H1 (cell line): ENCODE results near the gene PDIA6. TPM values are rescaled to one million over a fixed set of nuclear protein-coding genes. Genes with fewer than 3 reads are reported as not detected.

ENCODE experiments used
- ATF2 ChIP-seq: IDR thresholded peaks from 2 replicates; pipeline ENCODE4 v1.6.1; 2012; ENCODE audit warnings: low read length, inconsistent platforms
- BACH1 ChIP-seq: IDR thresholded peaks from 2 replicates; pipeline ENCODE4 v1.6.1; 2012; ENCODE audit warnings: low read length, improper control_type of control experiment
- CEBPB ChIP-seq: IDR thresholded peaks from 2 replicates; pipeline ENCODE4 v1.6.1; 2012; ENCODE audit warnings: low read depth, low read length
- EP300 ChIP-seq, 2 experiments: IDR thresholded peaks; 1 replicate in 1 of 2; 2 replicates in 1 of 2; pipeline ENCODE4 v1.6.1; 2011 to 2012; ENCODE audit warnings: low read depth in 2 of 2, low read length in 2 of 2, mild to moderate bottlenecking in 2 of 2, borderline replicate concordance in 1 of 2, inconsistent platforms in 1 of 2, moderate library complexity in 1 of 2
- GABPA ChIP-seq: IDR thresholded peaks from 2 replicates; pipeline ENCODE4 v1.6.1; 2011; ENCODE audit warnings: mild to moderate bottlenecking, low read length, moderate library complexity, borderline replicate concordance; ENCODE audit not compliant: insufficient read depth
- KDM5A ChIP-seq: fragments of 200-600 bp; IDR thresholded peaks from 2 replicates; pipeline ENCODE4 v1.7.1; 2012; ENCODE audit warnings: mild to moderate bottlenecking, low read length, inconsistent platforms, mixed read lengths
- POLR2A ChIP-seq, 2 experiments: IDR thresholded peaks; 1 replicate in 1 of 2; 2 replicates in 1 of 2; pipeline ENCODE4 v1.6.1; 2011; ENCODE audit warnings: low read depth in 2 of 2, low read length in 2 of 2, mild to moderate bottlenecking in 2 of 2; ENCODE audit errors: control extremely low read depth in 1 of 2
- POU5F1 ChIP-seq: IDR thresholded peaks from 2 replicates; pipeline ENCODE4 v1.6.1; 2011; ENCODE audit warnings: low read depth, mild to moderate bottlenecking, low read length, moderate library complexity
- TCF12 ChIP-seq: IDR thresholded peaks from 2 replicates; pipeline ENCODE4 v1.6.1; 2011; ENCODE audit warnings: low read depth, mild to moderate bottlenecking, low read length
- YY1 ChIP-seq: IDR thresholded peaks from 2 replicates; pipeline ENCODE4 v1.6.1; 2011; ENCODE audit warnings: low read depth, mild to moderate bottlenecking, low read length
- polyA plus RNA-seq, 7 experiments: library from polyadenylated mRNA; depleted of rRNA in 3 of 7; stranded (reverse) in 5 of 7; unstranded in 2 of 7; fragments of >200 nt in 5 of 7; fragments of 200-250 nt in 2 of 7; gene quantifications; 1 replicate in 5 of 7; 2 replicates in 1 of 7; 4 replicates in 1 of 7; pipeline versions ENCODE4 v1.2.1 to v1.2.3, GENCODE V29; 2011 to 2013; ENCODE audit warnings: missing spikeins in 2 of 7, mixed read lengths in 2 of 7
- total RNA-seq: library from RNA; stranded (reverse); fragmentation: NEBNext Ultra II Directional; extraction: Animal tissue kit (Norgen Biotek cat#: 25700); gene quantifications from 2 replicates; pipeline ENCODE4 v1.2.1, GENCODE V29; 2021
- TF ChIP-seq, protein P1 (sequence below): fragments of 300-600 bp; sonication (generic); IDR thresholded peaks from 2 replicates; pipeline ENCODE4 v1.7.1; 2012; ENCODE audit warnings: low read length, moderate library complexity, mild to moderate bottlenecking, inconsistent platforms; ENCODE audit not compliant: insufficient replicate concordance

The PDIA6 gene
- total and polyA plus RNA-seq, 2 of the 8 experiments (the other 6 are each of a cell fraction or from before 2014, with no cell fraction given), result 181 to 384 TPM

DNA sequence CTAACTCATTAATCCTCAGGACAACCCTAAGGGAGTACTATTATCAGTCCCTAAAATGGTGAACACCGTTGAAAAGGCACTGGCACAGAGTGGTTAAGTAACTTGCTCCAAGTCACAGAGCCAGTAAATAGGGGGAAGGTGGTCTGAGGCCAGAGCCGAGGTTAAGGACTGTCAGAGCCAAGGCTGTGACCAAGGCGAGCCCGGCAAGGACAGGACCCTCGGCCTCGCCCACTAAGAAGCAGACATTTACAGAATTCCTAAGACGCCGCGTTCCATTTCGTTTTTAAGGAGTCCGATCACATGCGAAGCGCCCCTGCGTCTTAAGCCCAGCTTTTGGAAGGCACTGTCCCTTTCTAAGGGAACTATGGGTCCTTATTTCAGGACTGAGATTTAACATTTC is 1.1 kb downstream of the PDIA6 start (continued):
- TF ChIP-seq, protein P1, sequence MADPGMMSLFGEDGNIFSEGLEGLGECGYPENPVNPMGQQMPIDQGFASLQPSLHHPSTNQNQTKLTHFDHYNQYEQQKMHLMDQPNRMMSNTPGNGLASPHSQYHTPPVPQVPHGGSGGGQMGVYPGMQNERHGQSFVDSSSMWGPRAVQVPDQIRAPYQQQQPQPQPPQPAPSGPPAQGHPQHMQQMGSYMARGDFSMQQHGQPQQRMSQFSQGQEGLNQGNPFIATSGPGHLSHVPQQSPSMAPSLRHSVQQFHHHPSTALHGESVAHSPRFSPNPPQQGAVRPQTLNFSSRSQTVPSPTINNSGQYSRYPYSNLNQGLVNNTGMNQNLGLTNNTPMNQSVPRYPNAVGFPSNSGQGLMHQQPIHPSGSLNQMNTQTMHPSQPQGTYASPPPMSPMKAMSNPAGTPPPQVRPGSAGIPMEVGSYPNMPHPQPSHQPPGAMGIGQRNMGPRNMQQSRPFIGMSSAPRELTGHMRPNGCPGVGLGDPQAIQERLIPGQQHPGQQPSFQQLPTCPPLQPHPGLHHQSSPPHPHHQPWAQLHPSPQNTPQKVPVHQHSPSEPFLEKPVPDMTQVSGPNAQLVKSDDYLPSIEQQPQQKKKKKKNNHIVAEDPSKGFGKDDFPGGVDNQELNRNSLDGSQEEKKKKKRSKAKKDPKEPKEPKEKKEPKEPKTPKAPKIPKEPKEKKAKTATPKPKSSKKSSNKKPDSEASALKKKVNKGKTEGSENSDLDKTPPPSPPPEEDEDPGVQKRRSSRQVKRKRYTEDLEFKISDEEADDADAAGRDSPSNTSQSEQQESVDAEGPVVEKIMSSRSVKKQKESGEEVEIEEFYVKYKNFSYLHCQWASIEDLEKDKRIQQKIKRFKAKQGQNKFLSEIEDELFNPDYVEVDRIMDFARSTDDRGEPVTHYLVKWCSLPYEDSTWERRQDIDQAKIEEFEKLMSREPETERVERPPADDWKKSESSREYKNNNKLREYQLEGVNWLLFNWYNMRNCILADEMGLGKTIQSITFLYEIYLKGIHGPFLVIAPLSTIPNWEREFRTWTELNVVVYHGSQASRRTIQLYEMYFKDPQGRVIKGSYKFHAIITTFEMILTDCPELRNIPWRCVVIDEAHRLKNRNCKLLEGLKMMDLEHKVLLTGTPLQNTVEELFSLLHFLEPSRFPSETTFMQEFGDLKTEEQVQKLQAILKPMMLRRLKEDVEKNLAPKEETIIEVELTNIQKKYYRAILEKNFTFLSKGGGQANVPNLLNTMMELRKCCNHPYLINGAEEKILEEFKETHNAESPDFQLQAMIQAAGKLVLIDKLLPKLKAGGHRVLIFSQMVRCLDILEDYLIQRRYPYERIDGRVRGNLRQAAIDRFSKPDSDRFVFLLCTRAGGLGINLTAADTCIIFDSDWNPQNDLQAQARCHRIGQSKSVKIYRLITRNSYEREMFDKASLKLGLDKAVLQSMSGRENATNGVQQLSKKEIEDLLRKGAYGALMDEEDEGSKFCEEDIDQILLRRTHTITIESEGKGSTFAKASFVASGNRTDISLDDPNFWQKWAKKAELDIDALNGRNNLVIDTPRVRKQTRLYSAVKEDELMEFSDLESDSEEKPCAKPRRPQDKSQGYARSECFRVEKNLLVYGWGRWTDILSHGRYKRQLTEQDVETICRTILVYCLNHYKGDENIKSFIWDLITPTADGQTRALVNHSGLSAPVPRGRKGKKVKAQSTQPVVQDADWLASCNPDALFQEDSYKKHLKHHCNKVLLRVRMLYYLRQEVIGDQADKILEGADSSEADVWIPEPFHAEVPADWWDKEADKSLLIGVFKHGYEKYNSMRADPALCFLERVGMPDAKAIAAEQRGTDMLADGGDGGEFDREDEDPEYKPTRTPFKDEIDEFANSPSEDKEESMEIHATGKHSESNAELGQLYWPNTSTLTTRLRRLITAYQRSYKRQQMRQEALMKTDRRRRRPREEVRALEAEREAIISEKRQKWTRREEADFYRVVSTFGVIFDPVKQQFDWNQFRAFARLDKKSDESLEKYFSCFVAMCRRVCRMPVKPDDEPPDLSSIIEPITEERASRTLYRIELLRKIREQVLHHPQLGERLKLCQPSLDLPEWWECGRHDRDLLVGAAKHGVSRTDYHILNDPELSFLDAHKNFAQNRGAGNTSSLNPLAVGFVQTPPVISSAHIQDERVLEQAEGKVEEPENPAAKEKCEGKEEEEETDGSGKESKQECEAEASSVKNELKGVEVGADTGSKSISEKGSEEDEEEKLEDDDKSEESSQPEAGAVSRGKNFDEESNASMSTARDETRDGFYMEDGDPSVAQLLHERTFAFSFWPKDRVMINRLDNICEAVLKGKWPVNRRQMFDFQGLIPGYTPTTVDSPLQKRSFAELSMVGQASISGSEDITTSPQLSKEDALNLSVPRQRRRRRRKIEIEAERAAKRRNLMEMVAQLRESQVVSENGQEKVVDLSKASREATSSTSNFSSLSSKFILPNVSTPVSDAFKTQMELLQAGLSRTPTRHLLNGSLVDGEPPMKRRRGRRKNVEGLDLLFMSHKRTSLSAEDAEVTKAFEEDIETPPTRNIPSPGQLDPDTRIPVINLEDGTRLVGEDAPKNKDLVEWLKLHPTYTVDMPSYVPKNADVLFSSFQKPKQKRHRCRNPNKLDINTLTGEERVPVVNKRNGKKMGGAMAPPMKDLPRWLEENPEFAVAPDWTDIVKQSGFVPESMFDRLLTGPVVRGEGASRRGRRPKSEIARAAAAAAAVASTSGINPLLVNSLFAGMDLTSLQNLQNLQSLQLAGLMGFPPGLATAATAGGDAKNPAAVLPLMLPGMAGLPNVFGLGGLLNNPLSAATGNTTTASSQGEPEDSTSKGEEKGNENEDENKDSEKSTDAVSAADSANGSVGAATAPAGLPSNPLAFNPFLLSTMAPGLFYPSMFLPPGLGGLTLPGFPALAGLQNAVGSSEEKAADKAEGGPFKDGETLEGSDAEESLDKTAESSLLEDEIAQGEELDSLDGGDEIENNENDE, result no peak
- TF ChIP-seq TCF12 (no peak), GABPA (no peak), POLR2A (IDR thresholded peaks at IDR 0.05; ENCODE audit: control extremely low read depth in 1 of 2, low read depth in 2 of 2, low read length in 2 of 2) (no peak), EP300 (IDR thresholded peaks at IDR 0.05; ENCODE audit: borderline replicate concordance in 1 of 2, low read depth in 2 of 2, low read length in 2 of 2) (no peak), BACH1 (no peak), POU5F1 (no peak), KDM5A (no peak), CEBPB (no peak), YY1 (no peak), ATF2 (no peak)
